Neuronal stem cell (in vitro differentiated cells): ENCODE results near the gene NSUN6.
"Not testable (repeated sequence)": the region's sequence is repeated elsewhere in the genome, so short reads cannot be mapped to it uniquely, and the experiment has no call there.

Experiments used
- DNase-seq: peaks from one replicate; pipeline ENCODE4 v3.0.0-alpha.2; 2013; ENCODE audit warnings: low spot score
- H2AFZ ChIP-seq: one replicate; pipeline ENCODE4 v1.6.1; 2013; ENCODE audit warnings: mild to moderate bottlenecking, low read length, inconsistent platforms
- H2AK5ac ChIP-seq: 2 replicates; pipeline ENCODE4 v1.6.1; 2013; ENCODE audit warnings: low read depth, mild to moderate bottlenecking, inconsistent platforms, low read length, moderate library complexity, mixed read lengths
- H2BK120ac ChIP-seq: 2 replicates; pipeline ENCODE4 v1.6.1; 2013; ENCODE audit warnings: low read depth, mild to moderate bottlenecking, inconsistent platforms, low read length, moderate library complexity, mixed read lengths
- H2BK12ac ChIP-seq: one replicate; pipeline ENCODE4 v1.6.1; 2013; ENCODE audit warnings: low read length, inconsistent platforms
- H2BK15ac ChIP-seq: 2 replicates; pipeline ENCODE4 v1.6.1; 2013; ENCODE audit warnings: mild to moderate bottlenecking, low read length, inconsistent platforms, mixed read lengths
- H2BK5ac ChIP-seq: one replicate; pipeline ENCODE4 v1.6.1; 2013; ENCODE audit warnings: inconsistent platforms, mild to moderate bottlenecking, low read length, moderate library complexity
- H3K14ac ChIP-seq: one replicate; pipeline ENCODE4 v1.6.1; 2013; ENCODE audit warnings: low read length, inconsistent platforms
- H3K18ac ChIP-seq: 2 replicates; pipeline ENCODE4 v1.6.1; 2013; ENCODE audit warnings: low read length, inconsistent platforms
- H3K23ac ChIP-seq: 2 replicates; pipeline ENCODE4 v1.6.1; 2013; ENCODE audit warnings: low read depth, mild to moderate bottlenecking, mixed read lengths, low read length, inconsistent platforms; ENCODE audit not compliant: poor library complexity
- H3K27ac ChIP-seq: replicated peaks from 3 replicates; pipeline ENCODE4 v1.5.1; 2013; ENCODE audit warnings: low read length, inconsistent platforms
- H3K27me3 ChIP-seq, 3 experiments: 2 replicates each; pipeline ENCODE4 v1.6.1; 2013; ENCODE audit warnings: low read length in 3 of 3, mild to moderate bottlenecking in 2 of 3, inconsistent platforms in 1 of 3, low read depth in 1 of 3, mixed read lengths in 1 of 3, moderate library complexity in 1 of 3; ENCODE audit not compliant: control insufficient read depth in 3 of 3, insufficient read depth in 3 of 3
- H3K36me3 ChIP-seq, 2 donors: replicated peaks in 1 of 2; 2 replicates each; pipeline ENCODE4 v1.6.1; 2013; ENCODE audit warnings: low read length in 2 of 2; ENCODE audit not compliant: control insufficient read depth in 2 of 2, insufficient read depth in 2 of 2
- H3K4ac ChIP-seq: 2 replicates; pipeline ENCODE4 v1.6.1; 2013; ENCODE audit warnings: inconsistent platforms, mild to moderate bottlenecking, low read length, moderate library complexity
- H3K4me1 ChIP-seq, 2 donors: 1 replicate in 1 of 2; 2 replicates in 1 of 2; pipeline ENCODE4 v1.6.1; 2013; ENCODE audit warnings: low read length in 2 of 2, low read depth in 1 of 2; ENCODE audit not compliant: control insufficient read depth in 2 of 2, insufficient read depth in 1 of 2
- H3K4me2 ChIP-seq: one replicate; pipeline ENCODE4 v1.6.1; 2013; ENCODE audit warnings: mild to moderate bottlenecking, low read length, inconsistent platforms; ENCODE audit not compliant: insufficient read depth, poor library complexity, severe bottlenecking
- H3K4me3 ChIP-seq, 2 donors: 2 replicates each; pipeline ENCODE4 v1.5.1; 2013; ENCODE audit warnings: low read length in 2 of 2, mild to moderate bottlenecking in 2 of 2, inconsistent platforms in 1 of 2, moderate library complexity in 1 of 2
- H3K79me1 ChIP-seq: one replicate; pipeline ENCODE4 v1.6.1; 2013; ENCODE audit warnings: low read depth, mild to moderate bottlenecking, inconsistent platforms, low read length, moderate library complexity
- H3K9ac ChIP-seq: one replicate; pipeline ENCODE4 v1.6.1; 2013; ENCODE audit warnings: mild to moderate bottlenecking, low read depth, low read length, inconsistent platforms; ENCODE audit not compliant: poor library complexity
- H3K9me3 ChIP-seq, 2 donors: replicated peaks in 1 of 2; 2 replicates each; pipeline versions ENCODE3 to v1.6.1; 2013; ENCODE audit warnings: low read length in 2 of 2, mild to moderate bottlenecking in 2 of 2, inconsistent platforms in 1 of 2, low read depth in 1 of 2, mixed read lengths in 1 of 2, moderate library complexity in 1 of 2; ENCODE audit not compliant: control insufficient read depth in 2 of 2, insufficient read depth in 1 of 2
- H4K8ac ChIP-seq: one replicate; pipeline ENCODE4 v1.6.1; 2013; ENCODE audit warnings: low read depth, mild to moderate bottlenecking, inconsistent platforms, low read length, moderate library complexity
- H4K91ac ChIP-seq: one replicate; pipeline ENCODE4 v1.6.1; 2013; ENCODE audit warnings: low read length, low read depth, mild to moderate bottlenecking, inconsistent platforms; ENCODE audit not compliant: poor library complexity
- WGBS, 2 donors: extraction: QIAGEN DNeasy Blood & Tissue Kit; methylation state at CpG; one replicate each; pipeline ENCODE4 v1.1.7; 2013; ENCODE audit warnings: missing lambda C conversion rate in 2 of 2, mixed read lengths in 1 of 2; ENCODE audit not compliant: insufficient read length in 2 of 2, insufficient replicate concordance in 1 of 2; ENCODE audit errors: extremely low coverage in 2 of 2; 5-methylcytosine and 5-hydroxymethylcytosine counted together

Gene NSUN6

GRCh38 chr10:18571780-18572179, 79.6 kb downstream of the NSUN6 start:
- H2AK5ac ChIP-seq = no peak overlapping the region
- WGBS, 2 donors = 100% methylated on average over 1 of the region's 1 CpG
- no peak overlapping the region for H3K18ac ChIP-seq
- no peaks in the 10 kb centered on the region for H3K27me3 ChIP-seq
- H3K4me2 ChIP-seq = no peak overlapping the region
- no peaks in the 10 kb centered on the region for H3K79me1 ChIP-seq
- H3K23ac ChIP-seq = no peak overlapping the region
- H4K8ac ChIP-seq = no peak overlapping the region
- no peak overlapping the region for H3K27ac ChIP-seq
- peaks cover 3% of the 10 kb centered on the region in 2 donors for H3K36me3 ChIP-seq
- no peak overlapping the region for H3K9ac ChIP-seq
- no peak overlapping the region for H2BK12ac ChIP-seq
- no peak for DNase-seq
- H2BK5ac ChIP-seq = no peak overlapping the region
- H3K4me3 ChIP-seq = no peak overlapping the region
- no peak overlapping the region for H3K14ac ChIP-seq
- H4K91ac ChIP-seq = no peak overlapping the region
- H3K4ac ChIP-seq = no peak overlapping the region
- H3K4me1 ChIP-seq = no peaks in the 10 kb centered on the region
- H2AFZ ChIP-seq = no peak overlapping the region
- peaks cover 10 to 16% of the 10 kb centered on the region in 2 donors for H3K9me3 ChIP-seq
- no peak overlapping the region for H2BK15ac ChIP-seq
- H2BK120ac ChIP-seq = no peak overlapping the region

GRCh38 chr10:18571076-18571475, 80.3 kb downstream of the NSUN6 start:
- Histone ChIP-seq H2AK5ac (no peak overlapping the region), H2BK120ac (no peak overlapping the region), H3K14ac (no peak overlapping the region), H4K8ac (no peak overlapping the region), H3K18ac (no peak overlapping the region), H3K4me1 (no peaks in the 10 kb centered on the region), H3K36me3 (peaks cover 3% of the 10 kb centered on the region in 2 donors), H3K27me3 (no peaks in the 10 kb centered on the region), H3K79me1 (no peaks in the 10 kb centered on the region), H4K91ac (no peak overlapping the region), H3K27ac (no peak overlapping the region), H2BK5ac (no peak overlapping the region), H2AFZ (no peak overlapping the region), H3K9me3 (peaks cover 12 to 21% of the 10 kb centered on the region in 2 donors), H3K23ac (no peak overlapping the region), H3K4me2 (no peak overlapping the region), H2BK15ac (no peak overlapping the region), H3K4me3 (no peak overlapping the region), H3K4ac (no peak overlapping the region), H2BK12ac (no peak overlapping the region), H3K9ac (no peak overlapping the region)
- DNase-seq = no peak

DNA sequence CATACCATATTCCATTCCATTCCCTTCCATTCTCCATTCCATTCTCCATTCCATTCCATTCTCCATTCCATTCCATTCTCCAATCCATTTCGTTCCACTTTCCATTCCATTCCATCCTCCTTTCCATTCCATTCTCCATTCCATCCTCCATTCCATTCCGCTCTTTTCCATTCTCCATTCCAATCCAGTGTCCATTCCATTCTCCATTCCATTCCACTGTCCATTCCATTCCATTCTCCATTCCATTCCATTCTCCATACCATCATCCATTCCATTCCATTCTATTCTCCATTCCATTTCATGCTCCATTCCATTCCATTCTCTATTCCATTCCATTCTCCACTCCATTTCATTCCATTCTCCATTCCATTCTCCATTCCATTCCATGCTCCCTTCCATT, 81.0 kb downstream of the NSUN6 start:
- not testable (repeated sequence) for H2BK15ac ChIP-seq, H3K23ac ChIP-seq, H3K79me1 ChIP-seq, H3K14ac ChIP-seq, H3K4me1 ChIP-seq, H3K9ac ChIP-seq, H2BK5ac ChIP-seq, H3K27ac ChIP-seq, H2BK12ac ChIP-seq, H4K8ac ChIP-seq, H4K91ac ChIP-seq, H2AK5ac ChIP-seq, H3K4me2 ChIP-seq, H3K4ac ChIP-seq, H2BK120ac ChIP-seq, DNase-seq, H3K4me3 ChIP-seq, H3K27me3 ChIP-seq, H2AFZ ChIP-seq, H3K18ac ChIP-seq, H3K36me3 ChIP-seq
- WGBS, 2 donors = 100% methylated on average over 2 of the region's 2 CpGs
- H3K9me3 ChIP-seq = peaks cover 12 to 21% of the 10 kb centered on the region in 2 donors

DNA sequence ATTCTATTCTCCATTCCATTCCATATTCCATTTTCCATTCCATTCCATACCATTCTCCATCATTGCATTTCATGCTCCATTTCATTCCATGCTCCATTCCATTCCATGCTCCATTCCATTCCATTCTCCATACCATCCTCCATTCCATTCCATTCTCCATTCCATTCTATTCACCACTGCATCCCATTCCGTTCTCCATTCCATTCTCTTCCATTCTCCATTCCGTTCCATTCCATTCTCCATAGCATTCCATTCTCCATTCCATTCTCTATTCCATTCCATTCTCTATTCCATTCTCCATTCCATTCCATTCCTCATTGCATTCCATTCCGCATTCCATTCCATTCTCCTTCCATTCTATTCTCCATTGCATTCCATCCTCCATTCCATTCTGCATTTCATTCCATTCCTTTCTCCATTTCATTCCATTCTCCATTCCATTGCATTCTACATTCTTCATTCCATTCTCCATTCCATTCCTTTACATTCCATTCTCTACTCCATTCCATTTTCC, 84.0 kb downstream of the NSUN6 start:
- Histone ChIP-seq H3K23ac (no peak overlapping the region), H2BK12ac (no peak overlapping the region), H3K9ac (no peak overlapping the region), H3K27me3 (no peaks in the 10 kb centered on the region), H3K36me3 (no peaks in the 10 kb centered on the region), H3K27ac (no peak overlapping the region), H3K14ac (no peak overlapping the region), H2BK15ac (no peak overlapping the region), H3K4ac (no peak overlapping the region), H3K4me2 (no peak overlapping the region), H2BK120ac (no peak overlapping the region), H3K4me1 (no peaks in the 10 kb centered on the region), H2BK5ac (no peak overlapping the region), H4K91ac (no peak overlapping the region), H3K4me3 (no peak overlapping the region), H2AK5ac (no peak overlapping the region), H3K9me3 (peaks cover 12 to 15% of the 10 kb centered on the region in 2 donors), H3K79me1 (no peaks in the 10 kb centered on the region), H3K18ac (no peak overlapping the region), H2AFZ (no peak overlapping the region), H4K8ac (no peak overlapping the region)
- WGBS, 2 donors = 100% methylated on average over 3 of the region's 3 CpGs
- no peak for DNase-seq
